CD1c-positive myeloid dendritic cell (primary cell): ENCODE measurements around the gene IQCE.
"Not testable (repeated sequence)": the region's sequence is repeated elsewhere in the genome, so short reads cannot be mapped to it uniquely, and the experiment has no call there.

Experiments
- DNase-seq: peaks from one replicate; pipeline ENCODE4 v3.0.0-alpha.2; 2016; ENCODE audit errors: extremely low spot score

IQCE gene

DNA sequence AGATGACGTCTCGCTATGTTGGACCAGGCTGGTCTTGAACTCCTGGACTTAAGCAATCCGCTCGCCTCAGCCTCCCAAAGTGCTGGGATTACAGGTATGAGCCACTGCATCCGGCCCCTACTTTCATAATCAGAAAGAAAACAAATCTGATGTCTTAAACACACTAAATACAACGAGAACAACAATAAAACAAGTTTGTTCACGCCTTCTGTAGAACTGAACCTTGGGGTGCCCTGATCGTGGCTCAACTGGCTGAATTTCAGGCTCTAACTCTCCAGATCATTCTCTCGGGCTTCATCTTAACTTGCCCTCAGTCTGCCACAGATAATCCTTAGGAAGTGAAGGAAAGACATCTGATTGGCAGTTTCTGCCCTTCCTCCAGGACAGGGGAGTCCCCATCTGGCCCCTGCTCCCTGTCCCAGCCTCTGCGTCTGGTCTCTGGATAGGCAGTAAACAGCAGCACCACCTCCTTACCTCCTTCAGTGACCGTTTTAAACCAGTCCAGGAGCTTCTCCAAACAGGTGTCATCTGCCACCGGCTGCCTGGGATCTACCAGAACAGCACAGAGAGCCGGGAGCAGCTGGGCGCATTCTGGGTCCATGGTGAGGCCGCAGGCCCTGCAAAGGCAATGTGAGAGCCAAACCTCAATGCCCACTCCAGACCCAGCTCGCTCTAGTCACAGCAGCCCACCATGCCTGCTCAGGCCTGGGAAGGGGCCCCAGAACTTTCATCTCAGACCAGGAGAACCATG is 4.8 kb upstream of the IQCE start:
- no peak for DNase-seq

DNA sequence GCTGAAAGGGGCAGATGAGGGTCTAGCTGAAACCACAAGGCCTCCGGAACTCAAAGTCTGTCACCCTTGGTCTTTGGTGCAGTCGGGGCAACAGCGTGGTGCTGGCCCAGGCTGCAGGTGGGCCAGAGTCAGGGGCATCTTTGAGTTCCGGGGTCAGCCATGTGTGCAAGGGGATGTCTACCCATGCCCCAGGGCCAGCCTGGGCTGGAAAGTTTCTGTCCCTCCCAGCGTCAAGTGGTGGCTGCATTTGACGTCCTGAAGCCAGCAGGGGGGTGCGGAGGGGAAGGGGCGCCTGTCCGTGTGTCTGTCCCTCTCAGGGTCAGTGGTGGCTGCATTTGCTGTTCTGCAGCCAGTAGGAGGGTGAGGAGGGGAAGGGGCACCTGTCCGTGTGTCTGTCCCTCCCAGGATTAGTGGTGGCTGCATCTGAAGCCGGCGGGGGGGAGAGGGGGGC is 4.1 kb upstream of the IQCE start:
- no peak for DNase-seq

GRCh38 chr7:2555121-2556052 is 3.4 kb upstream of the IQCE start, which contains the start of gene BRAT1:
BRAT1 (minus strand) TSS chr7:2555524; CDS start chr7:2554431, 1,093 bp downstream.
- DNase-seq = peak; percentile 95

GRCh38 chr7:2559283-2559950 is 638 bp downstream of the IQCE start:
- DNase-seq = peak; percentile 28

DNA sequence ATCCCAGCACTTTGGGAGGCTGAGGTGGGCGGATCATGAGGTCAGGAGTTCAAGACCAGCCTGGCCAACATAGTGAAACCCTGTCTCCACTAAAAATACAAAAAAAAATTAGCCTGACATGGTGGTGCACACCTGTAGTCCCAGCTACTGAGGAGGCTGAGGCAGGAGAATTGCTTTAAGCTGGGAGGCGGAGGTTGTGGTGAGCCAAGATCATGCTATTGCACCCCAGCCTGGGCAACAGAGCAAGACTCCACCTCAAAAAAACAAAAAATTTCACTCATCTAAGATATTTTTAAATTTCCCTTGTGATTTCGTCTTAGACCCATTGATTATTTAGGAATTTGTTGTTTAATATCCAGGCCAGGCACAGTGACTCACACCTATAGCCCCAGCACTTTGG is 5.2 kb downstream of the IQCE start:
- DNase-seq = not testable (repeated sequence)

DNA sequence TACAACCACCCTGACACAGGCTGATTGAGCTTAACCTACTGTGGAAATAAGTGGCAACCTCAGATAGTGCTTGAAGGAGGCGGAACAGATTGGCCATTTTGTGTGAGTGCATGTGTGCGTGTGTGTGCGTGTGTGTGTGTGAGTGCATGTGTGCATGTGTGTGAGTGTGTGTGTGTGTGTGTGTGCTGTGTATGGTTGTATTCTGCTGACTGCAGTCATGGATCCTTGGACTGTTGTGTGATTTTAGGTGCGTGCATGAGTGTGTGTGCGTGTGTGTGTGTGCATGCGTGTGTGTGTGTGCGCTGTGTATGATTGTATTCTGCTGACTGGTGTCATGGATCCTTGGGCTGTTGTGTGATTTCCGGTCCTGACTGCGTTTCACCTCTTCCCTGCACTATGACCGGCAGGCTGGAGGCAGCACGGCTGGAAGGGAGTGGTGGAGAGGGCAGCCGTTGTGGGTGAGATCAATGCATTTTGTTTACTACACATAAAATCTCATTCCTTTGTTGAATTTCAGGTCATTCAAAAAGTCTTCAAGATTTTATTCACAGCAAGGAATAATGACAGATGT is 6.3 kb downstream of the IQCE start:
- no peak for DNase-seq

DNA sequence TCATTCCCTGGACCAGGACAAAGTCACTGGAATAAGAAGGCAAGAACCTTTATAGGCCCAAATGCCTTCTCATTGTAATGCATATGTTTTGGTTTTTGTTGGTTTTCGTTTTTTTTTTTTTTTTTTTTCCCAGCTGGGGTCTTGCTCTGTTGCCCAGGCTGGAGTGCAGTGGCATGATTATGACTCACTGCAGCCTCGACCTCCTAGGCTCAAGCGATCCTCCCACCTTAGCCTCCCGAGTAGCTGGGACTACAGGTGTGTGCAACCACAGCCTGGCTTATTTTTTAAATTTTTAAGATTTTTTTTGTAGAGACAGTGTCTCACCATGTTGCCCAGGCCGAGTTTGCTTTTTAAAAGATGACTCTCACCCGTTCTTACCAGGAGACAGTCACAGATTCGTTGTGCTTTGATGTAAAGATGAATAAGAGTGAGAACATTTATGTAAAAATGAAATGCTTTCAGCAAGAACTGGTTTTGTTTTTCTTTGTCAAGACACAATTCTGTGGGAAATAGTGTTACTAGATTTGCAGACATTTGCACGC is 7.6 kb downstream of the IQCE start:
- DNase-seq = no peak

DNA sequence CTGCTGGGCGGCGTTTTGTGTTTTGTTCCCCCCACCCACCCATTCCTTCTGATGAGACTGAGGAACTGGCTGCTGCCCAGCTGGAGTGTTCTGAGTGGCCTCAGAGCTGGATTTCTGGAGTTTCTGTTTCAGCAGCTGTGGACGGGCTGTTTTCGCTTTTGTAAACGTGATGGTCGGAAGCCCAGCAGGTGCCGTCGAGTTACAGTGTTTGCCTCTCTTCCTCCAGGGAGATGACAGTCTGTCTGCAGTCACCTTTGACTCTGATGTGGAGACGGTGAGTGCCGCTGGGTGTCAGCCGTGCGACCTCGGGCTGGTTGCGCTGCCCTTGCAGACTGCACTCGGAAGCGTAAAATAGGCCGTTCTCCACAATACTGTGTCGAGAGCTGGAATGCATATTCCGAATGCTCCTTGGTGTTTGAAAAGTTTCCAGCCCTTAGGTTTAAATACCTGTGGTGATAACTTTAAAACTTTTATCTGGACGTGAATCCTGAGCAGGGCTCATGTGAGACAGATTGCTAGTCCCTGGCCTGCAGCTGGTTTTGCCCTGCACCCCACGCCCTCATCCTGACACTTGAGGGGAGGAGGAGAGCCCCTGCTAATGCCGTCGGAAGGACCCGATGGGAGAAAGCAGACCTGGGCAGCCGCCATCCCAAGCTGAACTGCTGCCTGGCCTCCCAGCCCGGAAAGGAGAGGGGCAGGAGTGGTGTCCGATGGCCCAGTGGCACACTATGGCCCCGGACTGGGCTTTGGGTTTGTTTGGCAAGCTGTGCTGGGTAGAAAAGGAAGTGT is 8.3 kb downstream of the IQCE start:
- peak; percentile 11 for DNase-seq

DNA sequence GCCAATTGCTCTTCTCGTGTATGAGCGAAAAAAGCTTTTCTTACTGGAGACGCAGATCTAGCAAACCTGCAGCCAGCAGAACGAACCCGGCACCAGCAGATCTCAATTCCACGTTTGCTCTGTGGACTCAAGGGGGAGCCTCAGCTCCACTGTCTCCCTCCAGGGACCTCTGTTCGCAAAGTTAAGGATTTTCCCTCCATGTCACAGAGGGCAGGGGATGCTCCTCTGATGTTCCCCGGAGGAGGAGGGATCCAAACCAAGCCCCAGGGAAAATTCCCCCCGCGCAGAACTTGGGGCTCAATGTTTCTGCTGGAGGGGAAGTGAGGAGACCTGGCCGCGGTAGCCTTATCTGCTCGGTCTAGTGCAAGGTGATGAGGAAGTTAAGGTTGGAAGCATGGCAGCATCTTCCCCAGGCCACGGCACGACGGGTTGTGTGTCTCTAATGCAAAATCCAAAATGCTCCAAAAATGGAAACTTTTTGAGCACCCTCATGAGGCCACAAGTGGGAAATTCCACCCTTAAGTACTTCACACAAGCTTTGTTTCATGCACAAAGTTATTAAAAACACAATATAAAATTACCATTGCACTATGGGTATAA is 9.0 kb downstream of the IQCE start:
- peak; percentile 26 for DNase-seq

GRCh38 chr7:2568521-2569223 is 9.9 kb downstream of the IQCE start:
- no peak for DNase-seq

GRCh38 chr7:2569421-2569820 is 10.6 kb downstream of the IQCE start:
- DNase-seq = no peak

GRCh38 chr7:2570021-2570420 is 11.2 kb downstream of the IQCE start:
- no peak for DNase-seq

GRCh38 chr7:2571409-2571808 is 12.6 kb downstream of the IQCE start:
- DNase-seq = no peak

DNA sequence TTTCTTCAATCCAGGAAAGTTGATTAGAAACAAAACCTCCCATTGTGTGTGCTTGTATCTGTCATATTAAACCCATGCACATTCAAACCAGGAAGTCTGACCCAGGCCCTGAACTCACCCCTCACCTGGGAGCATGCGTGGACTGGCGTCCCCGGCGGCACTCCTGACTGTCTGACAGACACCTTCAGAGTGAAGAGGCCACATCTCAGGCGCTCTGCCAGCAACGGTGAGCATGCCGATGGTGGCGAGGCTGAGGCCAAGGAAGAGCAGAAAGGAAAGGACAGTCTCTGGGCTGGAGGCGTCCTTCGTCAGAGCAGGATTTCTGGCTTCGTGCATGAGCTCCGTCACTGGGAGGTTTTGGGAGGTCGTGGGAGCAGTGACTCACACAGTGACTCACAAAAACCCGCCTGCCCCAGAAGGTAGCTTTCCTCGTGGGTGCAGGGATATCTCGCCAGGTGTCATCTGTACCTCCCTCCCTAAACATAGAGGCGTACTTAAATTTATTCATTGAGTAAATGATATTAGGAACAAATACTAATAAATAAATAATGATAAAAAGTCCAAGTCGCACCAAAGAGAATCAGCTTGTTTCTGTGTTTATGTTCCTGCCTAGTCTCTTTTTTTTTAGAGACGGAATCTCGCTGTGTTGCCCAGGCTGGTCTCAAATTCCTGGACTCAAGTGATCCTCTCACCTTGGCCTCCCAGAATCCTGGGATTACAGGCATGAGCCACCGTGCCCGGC is 13.5 kb downstream of the IQCE start:
- DNase-seq = no peak

DNA sequence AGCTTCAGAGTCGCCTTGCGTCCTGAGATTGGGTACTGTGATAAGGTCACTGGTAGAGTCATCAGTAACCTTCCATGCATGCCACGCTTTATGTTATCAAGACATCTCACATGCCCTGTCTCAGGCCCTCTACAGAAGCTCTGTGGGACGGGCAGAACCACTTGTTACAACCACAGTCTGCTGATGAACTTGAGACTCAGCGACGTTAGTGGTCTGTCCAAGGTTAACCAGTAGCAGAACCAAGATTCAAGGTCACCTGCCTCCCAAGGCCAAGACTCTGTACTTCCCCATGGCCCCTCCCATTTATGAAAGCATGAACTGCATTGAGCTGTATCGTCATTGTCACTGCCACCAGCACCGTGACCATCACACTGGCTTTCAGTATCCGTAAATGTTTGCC is 15.0 kb downstream of the IQCE start:
- no peak for DNase-seq

DNA sequence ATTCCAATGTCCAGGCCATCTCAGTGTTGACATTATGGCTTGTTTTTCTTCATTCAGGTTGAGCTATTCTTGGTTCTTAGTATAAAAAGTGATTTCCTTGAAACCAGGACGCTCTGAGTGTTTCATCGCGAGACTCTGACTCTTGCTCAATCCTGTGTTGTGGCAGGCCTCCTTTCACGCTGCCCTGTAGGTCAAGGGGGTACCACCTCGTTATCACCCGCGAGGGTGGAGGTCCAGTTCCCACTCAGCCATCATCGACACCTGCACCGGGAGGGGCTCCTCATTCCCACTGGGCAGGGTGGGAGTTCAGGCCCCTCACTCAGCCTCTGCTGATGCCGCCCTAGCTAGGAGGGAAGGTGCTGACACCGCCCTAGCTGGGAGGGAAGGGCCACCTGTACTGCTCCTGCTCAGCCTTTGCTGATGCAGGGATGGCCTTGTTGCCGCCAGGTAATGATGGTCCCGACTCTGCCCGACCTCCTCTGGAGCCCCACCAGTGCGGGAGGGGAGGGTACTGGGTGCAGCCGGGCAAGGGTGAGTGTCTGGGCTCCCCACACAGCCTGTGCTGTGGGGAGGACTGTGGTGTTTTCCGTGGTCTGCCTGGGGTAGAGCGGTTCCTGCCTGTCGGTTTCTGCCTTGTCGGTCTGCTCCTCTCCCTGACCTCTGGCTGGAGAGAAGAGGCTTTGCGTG is 16.4 kb downstream of the IQCE start:
- DNase-seq = no peak

- DNase-seq = no peak
Measured at GRCh38 chr7:2575733-2576340, 17.1 kb downstream of the IQCE start.
